HFFc6 (cell line): ENCODE measurements around the gene ZNF678. TPM values are rescaled to one million over a fixed set of nuclear protein-coding genes. Genes with fewer than 3 reads are reported as not detected.

ENCODE experiments used
- DNase-seq: peaks from one replicate; pipeline ENCODE4 v3.0.0-alpha.2; 2018
- H3K27ac Mint-ChIP-seq: 2 replicates; pipeline ENCODE4 v1.8.0; 2020; ENCODE audit warnings: mild to moderate bottlenecking, mixed read lengths
- H3K27me3 Mint-ChIP-seq: 2 replicates; pipeline ENCODE4 v1.8.0; 2021; ENCODE audit warnings: mild to moderate bottlenecking, moderate library complexity, mixed read lengths; ENCODE audit not compliant: insufficient read depth
- H3K36me3 Mint-ChIP-seq: 2 replicates; pipeline ENCODE4 v1.8.0; 2021; ENCODE audit warnings: low read depth, mixed read lengths
- H3K4me1 Mint-ChIP-seq: 2 replicates; pipeline ENCODE4 v1.8.0; 2020; ENCODE audit warnings: low read depth, mixed read lengths
- H3K4me3 Mint-ChIP-seq: 2 replicates; pipeline ENCODE4 v1.8.0; 2020; ENCODE audit warnings: mild to moderate bottlenecking, moderate library complexity, mixed read lengths
- H3K9me3 Mint-ChIP-seq: 2 replicates; pipeline ENCODE4 v1.8.0; 2020; ENCODE audit warnings: mild to moderate bottlenecking, mixed read lengths
- CTCF ChIP-seq: fragments of 200-600 bp; sonication (generic); IDR thresholded peaks from 2 replicates; pipeline ENCODE4 v1.5.0; 2021; ENCODE audit warnings: antibody characterized with exemption, mild to moderate bottlenecking
- total RNA-seq, 6 experiments: library from RNA; stranded (reverse); fragmentation: NEBNext Ultra II Directional; extraction: Animal tissue kit (Norgen Biotek cat#: 25700); gene quantifications; 2 replicates in 1 of 6; 3 replicates in 5 of 6; pipeline ENCODE4 v1.2.3, GENCODE V29; 2021

The ZNF678 gene
- total RNA-seq, 6 experiments from 2014 or later, result 2.1 to 3.4 (median 2.7) TPM

GRCh38 chr1:227540170-227541098 lies 22.9 kb upstream of the ZNF678 start:
- Mint-ChIP-seq H3K9me3 (no peaks in the 10 kb centered on the region), H3K27me3 (no peaks in the 10 kb centered on the region; the same call in 1 of the 2 replicates), H3K36me3 (no peaks in the 10 kb centered on the region), H3K4me1 (peaks cover 5% of the 10 kb centered on the region; the same call in 1 of the 2 replicates), H3K4me3 (no peak overlapping the region), H3K27ac (no peak overlapping the region)
- no peak for DNase-seq
- no peak for TF ChIP-seq CTCF

- H3K9me3 Mint-ChIP-seq, result no peaks in the 10 kb centered on the region
- H3K4me1 Mint-ChIP-seq, result peaks cover 5% of the 10 kb centered on the region; the same call in 1 of the 2 replicates
- H3K4me3 Mint-ChIP-seq, result peak overlapping the region; percentile 43; the same call in 1 of the 2 replicates
- H3K27ac Mint-ChIP-seq, result no peak overlapping the region
- TF ChIP-seq CTCF, result no peak
- DNase-seq, result no peak
- H3K36me3 Mint-ChIP-seq, result no peaks in the 10 kb centered on the region
- H3K27me3 Mint-ChIP-seq, result no peaks in the 10 kb centered on the region; the same call in 1 of the 2 replicates
Observed at GRCh38 chr1:227541129-227541528, 22.2 kb upstream of the ZNF678 start.

- H3K27me3 Mint-ChIP-seq, result no peaks in the 10 kb centered on the region; the same call in 1 of the 2 replicates
- TF ChIP-seq CTCF, result no peak
- H3K4me3 Mint-ChIP-seq, result peak overlapping the region; percentile 43; the same call in 1 of the 2 replicates
- no peak for DNase-seq
- H3K27ac Mint-ChIP-seq, result no peak overlapping the region
- H3K36me3 Mint-ChIP-seq, result no peaks in the 10 kb centered on the region
- peaks cover 5% of the 10 kb centered on the region; the same call in 1 of the 2 replicates for H3K4me1 Mint-ChIP-seq
- H3K9me3 Mint-ChIP-seq, result no peaks in the 10 kb centered on the region
Observed at GRCh38 chr1:227541796-227542152, 21.6 kb upstream of the ZNF678 start.

GRCh38 chr1:227542153-227543120 lies 20.9 kb upstream of the ZNF678 start:
- Mint-ChIP-seq H3K4me1 (peaks cover 5% of the 10 kb centered on the region; the same call in 1 of the 2 replicates), H3K27me3 (no peaks in the 10 kb centered on the region), H3K4me3 (peak overlapping the region; percentile 32), H3K27ac (peak overlapping the region; percentile 60), H3K36me3 (no peaks in the 10 kb centered on the region), H3K9me3 (no peaks in the 10 kb centered on the region)
- TF ChIP-seq CTCF, result peak; percentile 99
- peak; percentile 79 for DNase-seq
